Posterior vena cava (tissue), 2 donors: Measurements from ENCODE around the gene ARL11. TPM values are rescaled to one million over a fixed set of nuclear protein-coding genes. Genes with fewer than 3 reads are reported as not detected.
"Not testable (repeated sequence)": the region's sequence is repeated elsewhere in the genome, so short reads cannot be mapped to it uniquely, and the experiment has no call there.

Source experiments
- DNase-seq: peaks from one replicate; pipeline ENCODE4 v3.0.0-alpha.2; 2020; ENCODE audit warnings: low spot score
- intact Hi-C, 2 donors: fragments of 100-400 bp; cut with DNase I; formaldehyde crosslinking; loops; one replicate each; pipeline versions ENCODE4 v1.14.1 to v1.14.2; 2022 to 2023
- total RNA-seq, 2 donors: library from RNA; stranded (reverse); fragmentation: NEBNext Ultra II Directional; extraction: Animal tissue kit (Norgen Biotek cat#: 25700); gene quantifications; one replicate each; pipeline ENCODE4 v1.2.1, GENCODE V29; 2021
- donor health status: DM: yes; HTN: yes; CAD: no.
- donor health status: DM: yes; HTN: yes; CAD: no.

The ARL11 gene
- total RNA-seq, 2 donors from 2014 or later, result 0.71 to 1.9 TPM

- intact Hi-C loops, result loop anchor here (5.0 to 10.0 kb wide), 2 partner anchors 304 to 306 kb away; no protein-coding TSS in a partner anchor
- DNase-seq, result no peak
These were observed 19.5 kb upstream of the ARL11 start for GRCh38 chr13:49608651-49609331.

- DNase-seq, result no peak
- intact Hi-C loops, result no loop called here
These were observed 18.1 kb upstream of the ARL11 start for GRCh38 chr13:49610176-49610575.

- DNase-seq, intact Hi-C loops: not testable (repeated sequence)
These were observed 16.3 kb upstream of the ARL11 start for GRCh38 chr13:49612042-49612441.

- DNase-seq, result no peak
- intact Hi-C loops, result no loop called here
These were observed 12.3 kb upstream of the ARL11 start for GRCh38 chr13:49615836-49616675.

GRCh38 chr13:49616676-49617065 is 11.6 kb upstream of the ARL11 start:
- no peak for DNase-seq
- intact Hi-C loops, result no loop called here

GRCh38 chr13:49620170-49620621 is 8.1 kb upstream of the ARL11 start:
- intact Hi-C loops, result no loop called here
- no peak for DNase-seq

GRCh38 chr13:49622174-49622946 is 5.9 kb upstream of the ARL11 start:
- DNase-seq, result no peak
- intact Hi-C loops, result no loop called here

- intact Hi-C loops, result no loop called here
These were observed 4.1 kb upstream of the ARL11 start for GRCh38 chr13:49624229-49624628.

GRCh38 chr13:49625392-49626079 is 2.8 kb upstream of the ARL11 start:
- intact Hi-C loops, result no loop called here

More at GRCh38 chr13:49624229-49624628, 4.1 kb upstream of the ARL11 start:
- DNase-seq, result no peak

GRCh38 chr13:49629196-49629938 is 1.1 kb downstream of the ARL11 start:
- no peak for DNase-seq
- intact Hi-C loops, result no loop called here

More at GRCh38 chr13:49625392-49626079, 2.8 kb upstream of the ARL11 start:
- no peak for DNase-seq

- intact Hi-C loops, result no loop called here
- DNase-seq, result no peak
These were observed 1.6 kb downstream of the ARL11 start for GRCh38 chr13:49629947-49630346.

GRCh38 chr13:49630580-49630979 is 2.3 kb downstream of the ARL11 start:
- intact Hi-C loops, result no loop called here
- DNase-seq, result no peak

- intact Hi-C loops, result no loop called here
- no peak for DNase-seq
These were observed 3.8 kb downstream of the ARL11 start for GRCh38 chr13:49632156-49632555.

GRCh38 chr13:49633710-49634109 is 5.4 kb downstream of the ARL11 start:
- intact Hi-C loops, result no loop called here

GRCh38 chr13:49635599-49636433 is 7.5 kb downstream of the ARL11 start:
- no peak for DNase-seq

More at GRCh38 chr13:49633710-49634109, 5.4 kb downstream of the ARL11 start:
- no peak for DNase-seq

GRCh38 chr13:49636705-49637104 is 8.4 kb downstream of the ARL11 start:
- intact Hi-C loops, result no loop called here

More at GRCh38 chr13:49635599-49636433, 7.5 kb downstream of the ARL11 start:
- intact Hi-C loops, result no loop called here

GRCh38 chr13:49638030-49638743 is 9.9 kb downstream of the ARL11 start:
- DNase-seq, result no peak

More at GRCh38 chr13:49636705-49637104, 8.4 kb downstream of the ARL11 start:
- no peak for DNase-seq

More at GRCh38 chr13:49638030-49638743, 9.9 kb downstream of the ARL11 start:
- intact Hi-C loops, result no loop called here
